ENCODE data around the gene JCAD. TPM values are rescaled to one million over a fixed set of nuclear protein-coding genes. Genes with fewer than 3 reads are reported as not detected.
"Not testable (repeated sequence)": the region's sequence is repeated elsewhere in the genome, so short reads cannot be mapped to it uniquely, and the experiment has no call there.

The JCAD gene
- total and polyA plus RNA-seq, 2 experiments from 2014 or later, result 0.78 to 2.1 TPM

GRCh38 chr10:30005116-30005515 is 54.3 kb downstream of the JCAD start:
- H3K4me1 ChIP-seq (ENCODE audit: insufficient read depth); H3K36me3 Mint-ChIP-seq (ENCODE audit: low read depth); H3K4me2 ChIP-seq; H3K36me3 ChIP-seq (ENCODE audit: insufficient read depth); H2AFZ ChIP-seq; H3K27me3 Mint-ChIP-seq (ENCODE audit: insufficient read depth, low read depth, poor library complexity); H3F3A ChIP-seq (replicated peaks; ENCODE audit: low read depth); H3K4me3 Mint-ChIP-seq; H3K9me2 ChIP-seq (ENCODE audit: insufficient read depth); H3K27me3 ChIP-seq (ENCODE audit: insufficient read depth); ATAC-seq; DNase-seq (ENCODE audit: low spot score); H3K27ac Mint-ChIP-seq; H3K27ac ChIP-seq (ENCODE audit: low read depth); H3K9me3 Mint-ChIP-seq; H4K20me1 ChIP-seq (replicated peaks; ENCODE audit: insufficient read depth); H3K79me2 ChIP-seq (replicated peaks; ENCODE audit: insufficient read depth); H3K4me3 ChIP-seq: not testable (repeated sequence)
- peaks cover 13% of the 10 kb centered on the region; the same call in 2 of the 3 replicates for H3K4me1 Mint-ChIP-seq

GRCh38 chr10:30002426-30003266 is 56.7 kb downstream of the JCAD start:
- no peak overlapping the region for H3K4me3 ChIP-seq
- H3K79me2 ChIP-seq (replicated peaks; ENCODE audit: insufficient read depth), result no peaks in the 10 kb centered on the region
- H3K27me3 ChIP-seq (ENCODE audit: insufficient read depth), result no peaks in the 10 kb centered on the region
- no peaks in the 10 kb centered on the region for H4K20me1 ChIP-seq (replicated peaks; ENCODE audit: insufficient read depth)
- peak; percentile 89 for DNase-seq (ENCODE audit: low spot score)
- no peak overlapping the region for H3K4me2 ChIP-seq
- peak overlapping the region; percentile 90; the same call in 1 of the 2 replicates for H2AFZ ChIP-seq
- H3K4me1 ChIP-seq (ENCODE audit: insufficient read depth), result 0 out of 2 replicates have a peak, but pooled peaks cover 2% of the 10 kb centered on the region
- no peaks in the 10 kb centered on the region; the same call in 2 of the 3 replicates for H3K9me3 Mint-ChIP-seq
- H3K27ac ChIP-seq (ENCODE audit: low read depth), result no peak overlapping the region
- 0 out of 2 replicates have a peak, but pooled peaks cover 3% of the 10 kb centered on the region for H3K9me2 ChIP-seq (ENCODE audit: insufficient read depth)
- no peak overlapping the region for H3K27ac Mint-ChIP-seq
- peaks cover 12% of the 10 kb centered on the region; the same call in 2 of the 3 replicates for H3K4me1 Mint-ChIP-seq
- no peaks in the 10 kb centered on the region for H3K36me3 ChIP-seq (ENCODE audit: insufficient read depth)
- ATAC-seq, result peak; percentile 97
- TF ChIP-seq REST (IDR thresholded peaks at IDR 0.05; ENCODE audit: unreplicated experiment) (no peak), EZH2 (IDR thresholded peaks at IDR 0.05; ENCODE audit: low read depth, unreplicated experiment) (no peak), CTCF (conservative IDR thresholded peaks at IDR 0.05; ENCODE audit: low read depth in 2 of 2) (peak; percentile 77 to 95)
- H3K27me3 Mint-ChIP-seq (ENCODE audit: insufficient read depth, low read depth, poor library complexity), result peaks cover 1% of the 10 kb centered on the region
- H3K36me3 Mint-ChIP-seq (ENCODE audit: low read depth), result no peaks in the 10 kb centered on the region
- no peaks in the 10 kb centered on the region for H3F3A ChIP-seq (replicated peaks; ENCODE audit: low read depth)
- H3K4me3 Mint-ChIP-seq, result no peak overlapping the region

Measured in GM23338 (cell line).